Measurements from ENCODE around the gene UNC93A. TPM values are rescaled to one million over a fixed set of nuclear protein-coding genes. Genes with fewer than 3 reads are reported as not detected.

The UNC93A gene
- total RNA-seq, 1 donor from 2014 or later = not detected

- no peak for DNase-seq (ENCODE audit: low spot score)
Measured at GRCh38 chr6:167293088-167293589, 2.0 kb downstream of the UNC93A start.

GRCh38 chr6:167293590-167294091, 2.5 kb downstream of the UNC93A start:
- DNase-seq (ENCODE audit: low spot score) = no peak

- no peak for DNase-seq (ENCODE audit: low spot score)
Measured at GRCh38 chr6:167294241-167294640, 3.1 kb downstream of the UNC93A start.

GRCh38 chr6:167294651-167295494, 3.8 kb downstream of the UNC93A start:
- no peak for DNase-seq (ENCODE audit: low spot score)

- DNase-seq (ENCODE audit: low spot score) = no peak
Measured at GRCh38 chr6:167295495-167296292, 4.6 kb downstream of the UNC93A start.

- no peak for DNase-seq (ENCODE audit: low spot score)
Measured at GRCh38 chr6:167296293-167296690, 5.2 kb downstream of the UNC93A start.

GRCh38 chr6:167296902-167297301, 5.8 kb downstream of the UNC93A start:
- DNase-seq (ENCODE audit: low spot score) = no peak

- no peak for DNase-seq (ENCODE audit: low spot score)
Measured at GRCh38 chr6:167298127-167298526, 7.0 kb downstream of the UNC93A start.

- no peak for DNase-seq (ENCODE audit: low spot score)
Measured at GRCh38 chr6:167299641-167300308, 8.7 kb downstream of the UNC93A start.

GRCh38 chr6:167300902-167301777, 10.0 kb downstream of the UNC93A start:
- no peak for DNase-seq (ENCODE audit: low spot score)

- DNase-seq (ENCODE audit: low spot score) = no peak
Measured at GRCh38 chr6:167302074-167302473, 11.0 kb downstream of the UNC93A start.

GRCh38 chr6:167302796-167303195, 11.7 kb downstream of the UNC93A start:
- no peak for DNase-seq (ENCODE audit: low spot score)

- DNase-seq (ENCODE audit: low spot score) = no peak
Measured at GRCh38 chr6:167303675-167304625, 12.8 kb downstream of the UNC93A start.

GRCh38 chr6:167304912-167305311, 13.8 kb downstream of the UNC93A start:
- DNase-seq (ENCODE audit: low spot score) = no peak

- DNase-seq (ENCODE audit: low spot score) = no peak
Measured at GRCh38 chr6:167305796-167306195, 14.7 kb downstream of the UNC93A start.

GRCh38 chr6:167306401-167306998, 15.4 kb downstream of the UNC93A start:
- DNase-seq (ENCODE audit: low spot score) = no peak

- no peak for DNase-seq (ENCODE audit: low spot score)
Measured at GRCh38 chr6:167307342-167307955, 16.3 kb downstream of the UNC93A start.

GRCh38 chr6:167308207-167308606, 17.1 kb downstream of the UNC93A start:
- DNase-seq (ENCODE audit: low spot score) = no peak
